AML-193 (cell line): ENCODE results near the gene CD200.

Experiments used
- DNase-seq, 2 experiments: peaks; one replicate each; lab custom pipeline; 2025; lab: John Stamatoyannopoulos, UW

The CD200 gene

DNA sequence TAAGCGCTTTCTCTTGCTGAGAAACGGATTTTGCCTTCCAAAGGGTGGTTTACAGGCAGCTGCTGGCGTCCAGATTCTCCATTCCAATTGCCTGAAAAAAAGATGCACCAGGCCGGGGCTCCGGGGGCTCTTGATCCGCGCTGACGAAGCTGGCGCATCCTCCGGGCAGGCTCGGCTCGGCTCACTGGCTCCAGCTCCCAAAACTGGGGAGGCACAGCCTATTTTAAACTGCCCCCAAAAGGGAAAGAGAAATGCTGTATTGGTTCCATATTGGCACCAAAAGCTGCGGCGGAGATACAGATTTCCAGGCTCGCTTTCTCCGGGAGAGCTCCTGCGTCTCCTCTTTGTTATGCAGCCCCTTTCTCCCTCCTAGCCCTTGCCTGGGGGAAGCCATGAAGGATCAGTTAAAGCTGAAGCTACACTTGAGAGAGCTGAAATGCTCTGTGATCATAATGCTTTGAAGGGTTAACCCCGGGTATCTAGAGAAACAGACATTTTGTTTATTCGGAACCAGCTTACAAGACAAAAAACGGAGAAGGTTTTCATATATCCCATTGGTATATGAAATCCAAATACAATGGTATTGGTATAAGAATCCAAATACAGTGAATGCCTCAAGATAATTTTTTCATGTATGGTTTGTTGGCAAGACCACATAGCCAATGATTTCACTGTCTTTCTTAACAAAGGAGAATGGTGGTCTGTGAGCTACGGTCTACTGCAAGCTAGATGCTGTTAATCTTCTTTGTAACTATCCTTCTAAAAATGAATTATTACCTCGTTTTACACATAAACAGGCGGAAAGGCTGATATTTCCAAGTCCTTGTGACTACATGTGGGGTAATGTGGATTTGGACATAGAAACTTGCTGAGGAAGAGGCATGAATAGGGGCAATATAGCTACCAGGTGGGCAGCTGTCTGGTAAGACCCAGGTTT lies 693 bp downstream of the CD200 start:
- DNase-seq = no peak

DNA sequence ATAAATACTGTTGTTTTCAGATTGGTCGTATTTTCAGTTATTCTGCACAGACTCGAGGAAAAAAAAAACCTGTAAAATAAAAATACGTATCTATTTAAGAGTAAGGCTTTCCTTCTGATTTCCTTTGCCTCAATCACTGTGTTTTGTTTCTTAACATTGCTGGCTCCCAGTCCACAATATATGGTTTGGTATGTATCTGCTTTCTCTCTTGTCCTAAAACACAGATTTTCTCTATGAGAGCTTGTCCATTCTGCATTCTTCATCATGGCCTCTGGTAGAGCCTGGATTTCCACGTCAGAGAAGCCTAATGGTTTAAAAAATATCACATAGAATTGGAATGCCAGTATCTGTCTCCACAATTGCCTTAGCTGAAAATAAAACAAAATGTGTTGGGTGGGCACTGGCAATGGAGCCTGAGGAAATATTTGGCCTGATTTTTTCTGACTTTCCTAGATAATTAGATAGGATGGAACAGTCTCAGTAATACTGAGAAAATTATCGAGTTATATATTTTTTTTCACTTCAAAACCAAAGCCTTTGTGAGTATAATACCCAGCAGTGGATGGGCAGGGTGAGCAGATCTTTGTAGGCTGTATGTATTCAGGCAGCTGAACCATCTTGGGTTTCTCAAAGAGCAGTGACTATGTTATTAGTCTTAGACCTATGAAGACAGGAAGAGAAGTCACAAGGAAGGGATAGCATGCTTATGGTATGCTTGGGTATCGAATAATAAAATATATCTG lies 1.9 kb downstream of the CD200 start:
- no peak for DNase-seq

DNA sequence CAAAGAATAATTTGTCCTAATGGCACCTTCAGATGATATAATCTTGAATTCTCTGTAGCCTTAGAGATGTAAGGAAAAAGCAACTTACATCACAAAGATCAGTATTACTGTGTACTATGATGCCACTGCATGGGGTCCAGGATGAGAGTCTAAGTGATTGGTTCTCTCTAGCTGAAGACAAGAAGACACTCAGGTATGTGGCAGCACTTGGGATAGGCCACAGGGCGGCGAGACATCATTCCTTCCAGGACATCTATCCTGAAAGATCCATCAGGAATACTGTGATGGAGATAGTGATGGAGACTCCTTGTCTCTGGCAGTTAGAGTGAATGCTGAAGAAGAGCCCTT lies 2.5 kb downstream of the CD200 start:
- DNase-seq = no peak

DNA sequence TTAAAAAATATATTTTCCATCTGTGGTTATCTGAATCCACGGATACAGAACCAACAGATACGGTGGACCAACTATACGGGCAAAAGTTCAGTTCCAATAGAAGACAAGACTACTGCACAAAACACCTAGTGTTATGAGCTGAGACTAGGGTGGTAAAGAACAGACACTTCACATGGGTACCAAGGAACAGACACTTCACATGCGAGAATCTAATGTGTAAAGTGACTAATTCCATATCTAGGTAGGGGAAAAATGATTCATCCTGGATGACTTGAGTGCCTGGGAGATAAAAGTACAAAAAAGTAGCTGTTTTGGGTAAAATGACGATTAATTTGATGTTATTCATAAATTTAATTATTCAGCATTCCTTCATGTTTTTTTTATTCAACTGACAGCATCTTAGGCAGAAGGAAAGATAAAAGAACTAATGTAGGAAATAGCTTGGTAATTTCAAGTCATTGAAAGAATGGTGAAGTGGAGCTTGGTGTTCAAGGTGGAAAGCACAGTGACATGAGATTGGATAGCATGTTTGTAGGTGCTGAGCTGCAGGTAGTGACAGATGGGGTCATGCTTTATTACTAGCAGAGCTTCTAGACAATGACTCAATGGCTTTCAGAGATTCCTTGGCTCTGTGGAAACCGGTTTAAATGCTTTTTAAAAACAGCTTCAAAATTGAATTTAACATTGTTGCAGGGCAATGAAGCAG lies 5.2 kb downstream of the CD200 start:
- no peak for DNase-seq

DNA sequence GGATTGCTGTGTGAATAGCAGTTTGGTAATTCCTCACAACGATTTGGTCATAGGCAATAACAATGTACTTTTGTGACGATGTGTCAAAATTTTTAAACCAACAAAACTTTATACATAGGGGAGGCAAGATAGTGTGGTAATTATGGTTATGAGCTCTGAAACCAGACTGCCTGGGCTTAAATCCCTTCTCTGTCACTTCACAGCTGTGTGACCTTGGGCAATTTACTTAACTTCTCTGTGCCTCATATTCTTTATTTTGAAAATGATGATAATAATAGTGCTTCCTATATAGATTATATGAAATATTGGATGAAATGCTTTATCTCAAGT lies 5.7 kb downstream of the CD200 start:
- no peak for DNase-seq

DNA sequence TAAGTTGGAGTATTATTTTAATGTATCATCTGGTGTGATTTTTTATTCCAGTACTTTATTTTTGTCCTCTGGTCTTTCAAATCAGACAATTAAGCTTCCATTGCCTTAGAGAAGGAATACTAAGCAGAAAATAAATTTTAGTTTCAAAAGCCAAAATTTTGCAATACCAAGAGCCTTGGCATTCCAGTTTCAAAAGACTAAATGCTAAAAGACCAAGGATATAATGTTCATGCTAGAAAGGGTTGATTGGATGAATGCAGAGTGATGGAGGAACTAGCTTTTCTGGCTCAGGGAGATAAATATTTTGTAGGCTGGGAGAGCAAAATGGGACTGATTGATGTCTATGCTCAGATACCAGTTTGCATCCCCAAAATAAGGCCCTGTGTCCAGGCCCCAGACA lies 6.2 kb downstream of the CD200 start:
- no peak for DNase-seq

DNA sequence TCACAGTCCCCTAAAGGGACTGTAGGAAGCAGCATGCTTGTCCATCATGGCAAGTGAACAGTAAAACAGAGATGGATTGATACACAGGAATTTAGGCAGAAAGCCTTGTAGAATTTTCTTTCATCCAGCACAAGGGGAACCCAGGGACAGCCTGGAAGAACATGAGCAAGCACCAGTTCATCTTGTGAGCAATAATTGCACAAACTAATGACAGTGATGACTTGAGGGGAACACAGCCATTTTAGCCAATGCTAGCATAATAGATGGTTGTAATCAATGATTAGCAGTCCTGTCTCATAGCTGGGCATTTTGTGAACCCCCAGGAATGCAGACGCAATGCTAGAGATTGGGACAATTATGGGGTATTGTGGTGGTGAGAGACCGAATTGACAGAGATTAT lies 6.7 kb downstream of the CD200 start:
- no peak for DNase-seq

DNA sequence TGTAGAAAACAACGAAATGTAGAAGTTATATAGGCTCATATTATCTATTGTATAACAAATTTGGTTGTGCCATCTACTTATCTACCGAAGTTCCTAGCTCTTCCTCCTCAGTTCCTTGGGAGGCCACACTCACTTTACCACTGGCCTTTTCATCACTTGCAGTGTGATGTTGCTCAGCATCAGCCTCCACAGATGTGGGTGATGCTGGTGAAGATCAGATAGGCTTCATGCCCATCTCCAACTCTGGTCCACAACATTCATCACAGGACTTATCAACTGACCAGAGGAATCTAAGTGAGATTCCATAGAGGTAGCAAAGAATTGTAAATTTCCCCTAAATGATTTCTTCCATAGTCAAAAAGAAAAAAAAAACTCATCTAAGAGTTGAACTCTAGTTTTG lies 8.4 kb downstream of the CD200 start:
- DNase-seq = no peak

DNA sequence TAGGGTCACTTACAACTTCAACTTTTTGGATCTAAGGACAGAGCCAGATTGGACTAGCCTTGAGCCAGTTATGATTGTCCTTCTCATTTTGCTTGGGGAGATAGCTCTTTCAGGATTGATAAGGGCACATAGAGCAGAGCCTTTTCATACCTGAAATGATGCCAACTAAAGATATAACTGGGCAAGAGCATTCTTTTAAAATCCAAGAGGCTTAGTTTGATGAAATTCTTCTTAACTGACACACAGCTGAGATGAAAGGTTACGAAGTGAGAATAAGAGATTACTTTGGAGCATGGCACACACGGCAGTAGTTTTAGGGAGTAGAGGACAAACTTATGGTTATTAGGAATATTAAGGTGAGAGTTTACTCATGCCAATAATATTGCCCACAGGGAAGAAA lies 12.7 kb downstream of the CD200 start:
- no peak for DNase-seq

DNA sequence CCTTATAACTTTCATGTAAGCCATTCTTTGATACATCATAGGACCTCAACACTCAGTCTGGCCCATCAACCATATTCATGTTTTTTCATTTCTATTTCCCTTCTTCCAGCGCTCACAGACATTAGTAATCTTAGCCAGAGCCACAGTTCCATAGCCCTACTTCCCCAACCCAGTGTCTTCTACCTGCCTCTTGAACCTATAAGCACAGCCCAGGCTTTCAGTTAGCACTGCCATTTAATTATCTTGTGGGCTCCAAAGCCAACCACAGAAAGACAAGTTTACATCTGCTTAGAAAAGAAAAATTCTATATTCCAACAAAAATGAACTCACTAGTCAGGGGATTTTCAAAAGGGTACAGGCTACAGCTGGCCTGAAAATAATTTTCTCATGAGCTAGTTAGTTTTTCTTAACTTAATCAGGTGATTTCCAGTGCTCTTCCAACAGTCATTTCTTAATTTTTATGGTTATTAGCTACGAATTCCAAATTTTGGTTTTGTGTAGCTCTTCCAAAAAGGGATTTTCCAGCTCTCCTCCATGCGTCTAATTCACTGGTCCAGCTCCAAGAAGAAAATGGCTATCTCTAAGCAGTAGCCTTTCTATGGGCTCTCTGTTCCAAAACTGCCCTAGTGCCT lies 13.7 kb downstream of the CD200 start:
- DNase-seq = no peak

DNA sequence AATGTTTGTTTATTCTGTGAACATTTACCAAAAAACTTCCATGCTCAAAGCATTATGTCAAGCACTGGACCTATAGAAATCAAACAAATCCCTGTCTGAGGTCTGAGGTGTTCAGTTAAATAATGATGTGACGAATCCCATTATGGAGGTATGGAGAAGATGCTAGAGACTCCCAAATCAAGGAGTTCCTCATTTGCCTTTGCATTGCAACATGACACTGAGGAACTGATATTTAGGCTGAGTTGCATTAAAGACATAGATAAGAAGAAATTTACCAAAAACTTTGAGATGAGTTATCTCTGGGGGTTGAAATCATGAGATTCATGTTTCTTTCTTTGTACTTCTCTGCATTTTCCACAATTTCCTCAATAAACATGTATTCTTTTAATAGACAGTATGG lies 16.0 kb downstream of the CD200 start:
- peak in 1 of 2 experiments; percentile 30 for DNase-seq

DNA sequence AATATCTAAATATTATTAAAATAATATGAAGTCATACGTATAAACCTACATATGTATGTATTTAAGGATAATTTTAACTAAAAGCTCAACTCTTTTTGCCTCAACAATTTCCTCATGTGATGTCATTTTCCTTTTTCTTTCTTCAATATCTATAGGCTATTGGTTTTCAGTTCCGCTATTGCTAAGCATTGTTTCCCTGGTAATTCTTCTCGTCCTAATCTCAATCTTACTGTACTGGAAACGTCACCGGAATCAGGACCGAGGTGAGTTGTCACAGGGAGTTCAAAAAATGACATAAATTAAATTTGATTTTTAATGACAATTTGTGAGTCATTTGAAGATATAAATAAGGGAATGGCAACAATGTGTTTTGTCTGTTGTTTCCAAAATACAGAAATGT lies 16.6 kb downstream of the CD200 start:
- DNase-seq = no peak

DNA sequence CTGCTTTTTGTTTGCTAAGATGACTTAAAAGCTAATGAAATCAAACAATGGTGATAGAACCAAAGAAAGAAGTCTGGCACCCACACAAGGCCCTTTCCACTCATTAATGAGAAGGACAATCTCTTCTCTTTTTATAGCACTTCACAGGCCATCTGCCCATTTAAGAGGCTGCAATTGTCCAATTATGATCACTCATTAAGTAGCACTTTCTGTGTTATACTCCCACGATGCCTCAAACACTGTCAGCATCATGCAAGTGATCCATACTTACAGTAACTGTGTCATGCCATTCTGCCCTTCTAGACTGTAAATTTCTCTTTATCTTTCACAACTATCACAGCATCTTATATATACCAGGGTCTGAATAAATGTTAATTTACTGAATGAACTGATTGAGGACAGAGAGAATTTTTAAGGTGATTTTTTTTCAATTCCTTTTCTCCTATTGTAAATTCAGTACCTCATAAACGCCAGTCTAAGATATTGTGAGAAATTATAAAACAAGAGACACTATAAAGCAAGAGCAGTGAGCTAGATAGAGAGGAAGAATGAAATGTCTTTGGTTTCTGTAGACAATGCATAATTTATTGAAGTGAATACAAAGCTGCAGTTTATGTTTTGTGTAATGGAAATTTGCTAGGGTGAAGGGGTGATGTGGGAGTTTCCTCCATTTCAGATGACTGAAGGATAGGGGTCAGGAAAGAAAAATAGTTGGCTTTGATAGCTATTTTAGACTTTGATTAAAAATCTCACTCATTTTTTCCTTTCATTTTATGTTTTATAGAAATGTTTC lies 17.3 kb downstream of the CD200 start:
- DNase-seq = no peak

DNA sequence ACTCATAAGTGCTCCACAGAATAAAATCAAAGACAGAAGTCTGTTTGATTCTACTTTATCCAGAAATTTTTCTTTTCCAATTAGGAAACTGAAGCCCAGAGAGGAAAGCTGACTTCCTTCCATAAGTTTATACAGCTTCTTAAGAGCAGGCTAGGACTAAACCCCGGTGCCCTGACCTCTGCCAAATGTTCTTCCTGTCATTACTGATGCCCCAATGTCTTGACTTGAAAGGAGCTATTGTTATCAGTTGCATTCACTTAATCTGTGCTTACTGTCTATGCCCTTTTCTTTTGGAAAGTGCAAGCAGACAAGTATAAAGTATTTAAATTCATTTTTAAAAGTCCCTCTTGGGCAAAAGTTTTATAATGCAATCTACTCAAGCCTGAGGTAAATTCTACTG lies 18.1 kb downstream of the CD200 start:
- DNase-seq = no peak

DNA sequence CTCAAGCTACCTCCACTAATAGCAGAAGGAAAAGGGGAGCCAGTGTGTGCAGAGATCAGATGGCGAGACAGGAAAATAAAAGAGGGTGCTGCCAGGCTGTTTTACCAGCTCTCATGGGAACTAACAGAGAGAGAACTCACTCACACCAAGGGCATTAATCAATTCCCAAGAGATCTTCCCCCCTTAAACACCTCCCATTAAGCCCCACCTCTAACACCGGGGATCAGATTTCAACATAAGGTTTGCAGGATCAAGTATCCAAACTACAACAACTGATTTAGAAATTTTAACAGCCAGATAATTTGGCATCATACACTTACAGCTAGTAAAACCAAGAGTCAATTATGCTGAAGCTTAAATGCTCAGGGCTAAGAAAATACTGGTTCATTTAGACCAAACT lies 18.9 kb downstream of the CD200 start:
- DNase-seq = no peak

DNA sequence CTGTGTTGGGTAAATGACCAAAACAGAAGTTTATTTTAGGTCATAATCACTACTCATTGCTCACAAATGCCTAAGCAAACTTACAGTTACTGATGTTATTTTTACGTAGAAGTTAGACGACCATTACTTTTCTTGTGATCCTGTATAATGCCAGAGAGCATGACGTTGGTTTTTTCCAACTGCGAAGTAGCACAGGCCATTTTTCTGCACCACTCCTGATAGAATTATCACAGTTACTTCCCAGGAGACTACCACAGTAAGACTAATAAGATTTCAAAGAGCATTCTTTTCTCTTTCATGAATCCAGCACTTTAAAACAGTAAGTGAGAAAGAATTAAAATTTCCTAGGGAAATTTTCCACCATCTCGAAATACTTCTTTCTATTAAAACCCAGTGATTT lies 19.8 kb downstream of the CD200 start:
- DNase-seq = no peak

DNA sequence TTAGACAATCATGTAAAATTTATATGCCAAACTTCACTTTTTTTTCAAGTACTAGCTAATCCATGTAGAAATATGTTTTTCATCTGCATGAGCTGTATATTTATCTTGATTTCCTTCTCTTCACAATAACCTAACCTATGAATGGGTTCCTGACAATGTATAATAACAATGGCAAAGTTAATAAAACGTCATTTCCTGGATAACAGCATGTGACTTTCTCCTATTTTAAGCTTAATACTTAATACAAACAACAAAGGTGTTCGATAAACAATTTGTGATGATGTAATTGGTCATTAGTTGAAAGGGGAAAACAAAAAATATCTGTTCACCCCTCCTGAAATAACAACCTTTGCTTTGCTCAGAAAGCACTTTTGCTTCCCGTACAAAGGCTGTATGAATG lies 20.4 kb downstream of the CD200 start:
- DNase-seq = no peak

DNA sequence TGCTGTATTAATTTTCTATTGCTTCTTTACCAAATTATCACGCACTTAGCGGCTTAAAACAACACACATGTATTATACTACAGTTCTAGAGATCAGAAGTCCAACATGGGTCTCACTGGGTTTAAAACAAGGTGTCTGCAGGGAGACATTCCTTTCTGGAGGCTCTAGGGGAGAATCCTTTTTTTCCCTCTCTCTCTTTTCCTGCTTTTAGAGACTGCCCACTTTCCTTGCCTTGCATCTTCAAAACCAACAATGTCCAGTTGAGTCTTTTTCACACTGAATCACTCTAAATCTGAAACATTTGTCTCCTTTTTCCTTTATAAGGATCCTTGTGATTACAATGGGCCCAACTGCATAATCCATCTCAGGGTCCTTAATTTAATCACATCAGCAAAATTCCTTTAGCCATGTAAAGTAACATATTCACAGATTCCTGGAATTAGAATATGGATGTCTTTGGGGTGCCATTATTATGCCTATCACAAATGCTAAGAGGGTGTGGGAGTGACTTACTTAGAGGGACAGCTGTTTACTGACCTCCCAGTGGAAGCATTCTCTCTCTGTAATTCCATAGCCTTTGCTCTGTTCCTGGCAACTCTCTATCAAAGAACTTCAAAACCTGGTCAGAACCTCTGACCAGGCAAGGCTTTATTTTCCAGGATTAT lies 21.8 kb downstream of the CD200 start:
- no peak for DNase-seq

DNA sequence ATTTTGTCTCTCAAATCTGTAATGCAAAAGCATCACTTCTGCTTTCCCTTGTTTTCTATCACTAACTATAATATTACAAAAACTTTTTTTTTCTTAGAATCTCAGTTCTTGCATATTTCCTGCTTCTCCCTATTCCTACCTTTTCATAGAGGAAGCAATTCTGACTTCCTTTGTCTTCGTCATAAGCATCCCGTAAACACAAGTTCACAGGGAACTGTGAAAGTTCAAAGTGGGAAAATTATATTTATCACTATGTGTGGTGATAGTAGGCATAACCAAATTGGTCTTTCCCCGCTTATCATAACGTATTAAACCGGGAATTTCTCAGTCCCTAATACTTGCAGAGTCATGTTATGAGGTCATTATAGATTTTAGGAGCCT lies 22.3 kb downstream of the CD200 start:
- no peak for DNase-seq

DNA sequence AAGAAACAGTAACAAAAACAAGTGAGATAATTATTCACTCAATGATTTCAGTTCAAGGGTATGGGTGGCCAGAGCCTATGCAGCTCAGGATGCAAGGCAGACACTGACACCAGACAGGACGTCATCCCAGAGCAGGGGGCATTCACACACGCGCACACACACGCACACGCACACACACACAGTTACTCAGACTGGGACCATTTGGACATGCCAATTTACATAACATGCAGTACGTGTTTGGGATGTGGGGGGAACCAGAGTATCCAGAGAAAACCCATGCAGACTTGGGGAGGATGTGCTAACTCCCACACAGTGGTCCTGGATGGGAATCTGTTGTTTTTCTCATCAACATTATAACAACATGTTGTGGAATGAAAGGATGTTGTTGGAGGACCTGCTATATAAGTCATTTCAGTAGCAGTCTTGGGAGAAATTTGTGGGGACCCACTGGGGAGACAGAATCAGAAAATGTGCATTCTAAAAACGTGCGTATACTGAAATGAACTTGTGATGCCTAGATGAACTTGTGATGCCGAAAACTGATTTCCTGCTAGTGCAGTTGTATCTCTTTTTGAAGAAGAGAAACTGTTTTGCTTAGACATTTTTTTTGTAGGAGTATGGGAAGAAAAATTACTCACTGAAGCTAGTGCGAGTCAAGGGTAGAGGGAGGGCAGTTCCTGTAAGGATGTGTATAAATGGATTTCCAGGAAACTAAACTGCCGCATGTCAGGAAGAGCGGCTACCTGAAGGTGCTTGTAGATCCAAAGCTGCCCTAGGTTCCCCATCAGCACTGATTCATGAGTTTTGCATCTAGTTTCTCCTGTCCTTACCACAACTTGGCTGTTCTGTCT lies 25.2 kb downstream of the CD200 start:
- DNase-seq = no peak
